ENCODE data around the gene AGO3.
"Not testable (repeated sequence)": the region's sequence is repeated elsewhere in the genome, so short reads cannot be mapped to it uniquely, and the experiment has no call there.

AGO3 gene

GRCh38 chr1:36007741-36008140 lies 76.8 kb downstream of the AGO3 start:
- no peak for DNase-seq (ENCODE audit: low read depth, low spot score)

GRCh38 chr1:36008546-36009197 lies 77.8 kb downstream of the AGO3 start:
- DNase-seq (ENCODE audit: low read depth, low spot score): no peak

- DNase-seq (ENCODE audit: low read depth, low spot score): no peak
Measured at GRCh38 chr1:36014722-36015220, 83.9 kb downstream of the AGO3 start.

- no peak for DNase-seq (ENCODE audit: low read depth, low spot score)
Measured at GRCh38 chr1:36016686-36017085, 85.8 kb downstream of the AGO3 start.

- no peak for DNase-seq (ENCODE audit: low read depth, low spot score)
Measured at GRCh38 chr1:36023098-36023769, 92.3 kb downstream of the AGO3 start.

- DNase-seq (ENCODE audit: low read depth, low spot score): not testable (repeated sequence)
Measured at GRCh38 chr1:36024024-36024423, 93.1 kb downstream of the AGO3 start.

- no peak for DNase-seq (ENCODE audit: low read depth, low spot score)
Measured at GRCh38 chr1:36024847-36025246, 93.9 kb downstream of the AGO3 start.

- DNase-seq (ENCODE audit: low read depth, low spot score): no peak
Measured at GRCh38 chr1:36027766-36028165, 96.9 kb downstream of the AGO3 start.

- no peak for DNase-seq (ENCODE audit: low read depth, low spot score)
Measured at GRCh38 chr1:36031441-36031840, 100.5 kb downstream of the AGO3 start.

GRCh38 chr1:36034692-36035091 lies 103.8 kb downstream of the AGO3 start:
- no peak for DNase-seq (ENCODE audit: low read depth, low spot score)

GRCh38 chr1:36035154-36035553 lies 104.2 kb downstream of the AGO3 start:
- DNase-seq (ENCODE audit: low read depth, low spot score): no peak

GRCh38 chr1:36040238-36040637 lies 109.3 kb downstream of the AGO3 start:
- no peak for DNase-seq (ENCODE audit: low read depth, low spot score)

GRCh38 chr1:36051821-36052220 lies 120.9 kb downstream of the AGO3 start:
- DNase-seq (ENCODE audit: low read depth, low spot score): no peak

GRCh38 chr1:36053978-36054377 lies 123.1 kb downstream of the AGO3 start:
- no peak for DNase-seq (ENCODE audit: low read depth, low spot score)

GRCh38 chr1:36055706-36056105 lies 124.8 kb downstream of the AGO3 start:
- no peak for DNase-seq (ENCODE audit: low read depth, low spot score)

- DNase-seq (ENCODE audit: low read depth, low spot score): no peak
Measured at GRCh38 chr1:36062315-36062714, 131.4 kb downstream of the AGO3 start.

GRCh38 chr1:36067871-36068270 lies 137.0 kb downstream of the AGO3 start:
- no peak for DNase-seq (ENCODE audit: low read depth, low spot score)

GRCh38 chr1:36068866-36069265 lies 138.0 kb downstream of the AGO3 start:
- DNase-seq (ENCODE audit: low read depth, low spot score): no peak

- DNase-seq (ENCODE audit: low read depth, low spot score): no peak
Measured at GRCh38 chr1:36070349-36070748, 139.4 kb downstream of the AGO3 start.

GRCh38 chr1:36076979-36077573 lies 146.2 kb downstream of the AGO3 start:
- no peak for DNase-seq (ENCODE audit: low read depth, low spot score)

- no peak for DNase-seq (ENCODE audit: low read depth, low spot score)
Measured at GRCh38 chr1:36080236-36080635, 149.3 kb downstream of the AGO3 start.

- no peak for DNase-seq (ENCODE audit: low read depth, low spot score)
Measured at GRCh38 chr1:36080801-36081200, 149.9 kb downstream of the AGO3 start.

- no peak for DNase-seq (ENCODE audit: low read depth, low spot score)
Measured at GRCh38 chr1:36081926-36082485, 151.1 kb downstream of the AGO3 start.

Data from brain pericyte (primary cell).